K562 (cell line): ENCODE data around the gene BAMBI. TPM values are rescaled to one million over a fixed set of nuclear protein-coding genes. Genes with fewer than 3 reads are reported as not detected.

Source experiments
- ATAC-seq: fragments of 200-7000 bp; cut with Tn5 transposase; 3 replicates; pipeline ENCODE4 v1.9.1; 2020; ENCODE audit warnings: moderate library complexity
- BruUV-seq: library from RNA; stranded (reverse); fragments of 400-500 nt; replicated peaks from 2 replicates; lab custom pipeline; 2021; lab: Mats Ljungman, UMichigan
- CTCF ChIA-PET: fragments of 300-600 bp; formaldehyde crosslinking; extraction: SDS; loops from one replicate; lab custom pipeline; 2021; ENCODE audit warnings: low intra/inter-chr PET ratio; lab: Yijun Ruan, JAX
- POLR2A ChIA-PET: fragments of 300-600, 350-650 bp; sonication (Branson Sonifier 250); formaldehyde crosslinking; extraction: SDS; loops from one replicate; lab custom pipeline; 2021; ENCODE audit warnings: antibody characterized with exemption, inconsistent platforms; lab: Yijun Ruan, JAX
- DNase-seq, 4 experiments: peaks; one replicate each; pipeline versions ENCODE4 v3.0.0 to v3.0.0-alpha.2; 2011 to 2018; ENCODE audit warnings: low spot score in 3 of 4, mixed read lengths in 3 of 4; ENCODE audit errors: extremely low read depth in 1 of 4
- FAIRE-seq: peaks from 2 replicates; lab custom pipeline; 2011; peaks lifted over from hg19 to GRCh38; lab: Jason Lieb, UNC
- H2AFZ ChIP-seq: 2 replicates; pipeline ENCODE4 v1.6.0; 2011; ENCODE audit warnings: low read depth, low read length, control low read depth, inconsistent platforms
- H3K27ac ChIP-seq: fragments of 200-600 bp; 3 replicates; pipeline ENCODE4 v1.8.0; 2011; ENCODE audit warnings: low read depth, mild to moderate bottlenecking, control low read depth, inconsistent platforms, low read length, moderate library complexity, mixed read lengths; ENCODE audit errors: extremely low read depth
- H3K27me3 ChIP-seq, 2 experiments: fragments of 300-600 bp in 1 of 2; 2 replicates in 1 of 2; 3 replicates in 1 of 2; pipeline versions ENCODE4 v1.6.0 to v1.8.0; 2011; ENCODE audit warnings: inconsistent platforms in 2 of 2, low read length in 2 of 2, mild to moderate bottlenecking in 1 of 2, mixed read lengths in 1 of 2, moderate library complexity in 1 of 2; ENCODE audit not compliant: control insufficient read depth in 2 of 2, insufficient read depth in 2 of 2
- H3K36me3 ChIP-seq: fragments of 300-600 bp; 3 replicates; pipeline ENCODE4 v1.8.0; 2011; ENCODE audit warnings: mild to moderate bottlenecking, low read length, inconsistent platforms; ENCODE audit not compliant: control insufficient read depth, insufficient read depth
- H3K4me1 ChIP-seq, 2 experiments: fragments of 200-600 bp in 1 of 2; replicated peaks in 1 of 2; 2 replicates in 1 of 2; 3 replicates in 1 of 2; pipeline versions ENCODE4 v1.5.1 to v1.8.0; 2011; ENCODE audit warnings: inconsistent platforms in 2 of 2, low read length in 2 of 2, mild to moderate bottlenecking in 1 of 2, mixed read lengths in 1 of 2, moderate library complexity in 1 of 2; ENCODE audit not compliant: control insufficient read depth in 2 of 2, insufficient read depth in 2 of 2
- H3K4me2 ChIP-seq: 2 replicates; pipeline ENCODE4 v1.6.1; 2011; ENCODE audit warnings: low read length, control low read depth, inconsistent platforms, mixed read lengths; ENCODE audit not compliant: insufficient read depth
- H3K4me3 ChIP-seq: fragments of 200-600 bp; sonication (generic), shearing (Covaris generic); 2 replicates; pipeline ENCODE4 v1.5.1; 2016; ENCODE audit warnings: control low read depth, inconsistent platforms
- H3K79me2 ChIP-seq: fragments of 200-600 bp; 3 replicates; pipeline ENCODE4 v1.8.0; 2011; ENCODE audit warnings: low read length, inconsistent platforms; ENCODE audit not compliant: control insufficient read depth, insufficient read depth
- H3K9ac ChIP-seq, 2 experiments: 2 replicates each; pipeline versions ENCODE4 v1.6.0 to v1.6.1; 2011; ENCODE audit warnings: low read depth in 2 of 2, low read length in 2 of 2, control low read depth in 1 of 2, inconsistent platforms in 1 of 2, mild to moderate bottlenecking in 1 of 2, mixed read lengths in 1 of 2; ENCODE audit not compliant: insufficient read depth in 1 of 2
- H3K9me1 ChIP-seq: one replicate; pipeline ENCODE4 v1.6.0; 2011; ENCODE audit warnings: inconsistent platforms, mild to moderate bottlenecking, low read length, moderate library complexity; ENCODE audit not compliant: control insufficient read depth, insufficient read depth
- H3K9me3 ChIP-seq: replicated peaks from 2 replicates; pipeline ENCODE4 v1.5.1; 2011; ENCODE audit warnings: low read depth, low read length, inconsistent platforms; ENCODE audit not compliant: control insufficient read depth, insufficient read depth
- H4K20me1 ChIP-seq: replicated peaks from 2 replicates; pipeline ENCODE4 v1.6.1; 2011; ENCODE audit warnings: low read length, inconsistent platforms, mixed read lengths; ENCODE audit not compliant: control insufficient read depth, insufficient read depth
- CBFA2T3 ChIP-seq: fragments of 450-650 bp; IDR thresholded peaks from 2 replicates; pipeline ENCODE4 v1.6.1; 2017
- CTBP1 ChIP-seq: fragments of 450-650 bp; IDR thresholded peaks from 2 replicates; pipeline ENCODE4 v1.6.1; 2016; ENCODE audit warnings: borderline replicate concordance
- EP300 ChIP-seq: IDR thresholded peaks from 2 replicates; pipeline ENCODE4 v1.6.1; 2012; ENCODE audit warnings: low read length, improper control_type of control experiment
- FOXJ2 ChIP-seq: fragments of 200-800 bp; sonication (Bioruptor generic); IDR thresholded peaks from 2 replicates; pipeline ENCODE4 v1.6.1; 2016; ENCODE audit warnings: missing genetic modification characterization, missing compliant biosample characterization
- RBM15 ChIP-seq: fragments of 200-400 bp; formaldehyde crosslinking; IDR thresholded peaks from 2 replicates; pipeline ENCODE4 v1.6.1; 2018; ENCODE audit warnings: mild to moderate bottlenecking, low read length, moderate library complexity; ENCODE audit not compliant: insufficient read depth
- RCOR1 ChIP-seq, 2 experiments: IDR thresholded peaks; 2 replicates each; pipeline ENCODE4 v1.6.1; 2012; ENCODE audit warnings: low read depth in 2 of 2, low read length in 2 of 2, borderline replicate concordance in 1 of 2, improper control_type of control experiment in 1 of 2
- SMAD4 ChIP-seq: fragments of 250-450 bp; sonication (Bioruptor Pico); conservative IDR thresholded peaks from 2 replicates; pipeline ENCODE4 v1.8.0; 2021; ENCODE audit warnings: inconsistent platforms, mild to moderate bottlenecking, moderate library complexity
- SUPT5H ChIP-seq: fragments of 450-650 bp; IDR thresholded peaks from 2 replicates; pipeline ENCODE4 v1.6.1; 2016
- ZNF12 ChIP-seq: sonication (generic); formaldehyde crosslinking; IDR thresholded peaks from 2 replicates; pipeline ENCODE4 v1.4.0; 2020; ENCODE audit warnings: mild to moderate bottlenecking, missing genetic modification reagents
- WGBS: fragments of 100-300 bp; shearing (Covaris generic); methylation state at CpG from one replicate; pipeline ENCODE4 v1.1.6; 2016; ENCODE audit warnings: low coverage, mixed read lengths; ENCODE audit not compliant: insufficient coverage; ENCODE audit errors: missing lambda C conversion rate; 5-methylcytosine and 5-hydroxymethylcytosine counted together
- in situ Hi-C: fragments of 300-500 bp; cut with MboI; formaldehyde crosslinking; loops from 4 replicates; pipeline ENCODE4 v1.15.0; 2018; ENCODE audit warnings: inconsistent platforms, mixed read lengths
- intact Hi-C: fragments of 100-400 bp; cut with micrococcal nuclease; formaldehyde crosslinking; loops from 2 replicates; pipeline ENCODE4 v1.14.2; 2022
- polyA plus RNA-seq, 8 experiments: library from polyadenylated mRNA; depleted of rRNA in 4 of 8; stranded (reverse) in 5 of 8; unstranded in 3 of 8; fragments of >200 nt; fragmentation: Nextera tagmentation in 2 of 8; fragmentation: Illumina TruSeq in 1 of 8; extraction: Ambion mirVana in 2 of 8; extraction: Trizol in 1 of 8; gene quantifications; 2 replicates each; pipeline versions ENCODE4 v1.2.1 to v1.2.3, GENCODE V29; 2011 to 2014; ENCODE audit warnings: inconsistent platforms in 1 of 8, missing spikeins in 1 of 8
- total RNA-seq, 7 experiments: library from RNA; depleted of rRNA in 6 of 7; stranded (reverse); fragments of >200 nt in 6 of 7; fragmentation: Illumina TruSeq in 2 of 7; extraction: Trizol in 2 of 7; gene quantifications; 2 replicates each; pipeline versions ENCODE4 v1.2.1 to v1.2.3, GENCODE V29; 2011 to 2021; ENCODE audit warnings: low replicate concordance in 1 of 7
- TF ChIP-seq, protein P1 (sequence below): fragments of 450-650 bp; formaldehyde crosslinking; IDR thresholded peaks from 2 replicates; pipeline ENCODE4 v1.4.0; 2022; ENCODE audit warnings: mild to moderate bottlenecking, moderate library complexity
- TF ChIP-seq, protein P2 (sequence below): sonication (generic); formaldehyde crosslinking; IDR thresholded peaks from 2 replicates; pipeline ENCODE4 v1.8.1; 2022; ENCODE audit warnings: missing genetic modification reagents
- TF ChIP-seq, protein P3 (sequence below): fragments of 450-650 bp; IDR thresholded peaks from 2 replicates; pipeline ENCODE4 v1.6.1; 2016; ENCODE audit warnings: borderline replicate concordance
- TF ChIP-seq, protein P4 (sequence below): sonication (generic); formaldehyde crosslinking; IDR thresholded peaks from 2 replicates; pipeline ENCODE4 v1.8.0; 2022; ENCODE audit warnings: mild to moderate bottlenecking, missing genetic modification reagents
- TF ChIP-seq, protein P5 (sequence below): fragments of 450-650 bp; IDR thresholded peaks from 2 replicates; pipeline ENCODE4 v1.6.1; 2016; ENCODE audit warnings: low read depth, mild to moderate bottlenecking, moderate library complexity

BAMBI gene
- total and polyA plus RNA-seq, 9 of the 15 experiments (the other 6 are each of a cell fraction or from before 2014, with no cell fraction given): 2.0 to 21.8 (median 13.5) TPM

DNA sequence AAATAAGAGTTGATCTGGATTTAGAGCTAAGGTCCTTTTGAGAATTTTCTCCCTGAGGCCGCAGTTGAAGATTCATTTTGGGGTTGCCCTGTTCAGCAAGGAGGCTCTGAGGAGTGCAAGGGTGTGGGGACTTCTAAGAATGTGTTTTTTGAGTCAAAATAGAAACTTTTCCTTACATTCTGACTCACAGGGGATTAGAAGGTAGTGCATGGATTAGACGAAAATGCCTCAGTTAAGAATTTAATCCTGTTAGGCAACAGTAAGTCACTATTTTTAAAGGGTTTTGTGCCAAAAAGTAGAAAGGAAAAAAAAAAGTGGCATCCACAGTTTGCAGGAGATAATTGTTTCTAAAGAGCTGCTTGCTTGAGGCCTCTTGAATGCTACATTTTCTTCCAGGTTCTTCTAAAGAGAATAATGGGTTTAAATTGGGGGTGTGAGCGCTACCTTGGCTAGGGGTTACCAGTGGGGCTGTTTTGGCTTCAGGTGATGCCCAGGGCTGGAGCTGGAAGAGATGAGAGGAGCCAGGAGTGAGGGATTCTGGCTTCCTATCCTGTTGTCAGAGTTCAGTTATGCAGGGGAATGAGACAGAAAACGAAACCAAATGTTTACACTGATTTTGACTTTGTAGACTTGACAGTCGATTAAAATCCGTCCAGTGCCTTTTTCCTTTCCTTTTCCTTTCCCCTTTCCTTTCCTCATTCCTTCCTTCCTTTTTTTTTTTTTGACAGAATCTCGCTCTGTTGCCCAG is 52.9 kb downstream of the BAMBI start (continued):
- TF ChIP-seq, protein P1, sequence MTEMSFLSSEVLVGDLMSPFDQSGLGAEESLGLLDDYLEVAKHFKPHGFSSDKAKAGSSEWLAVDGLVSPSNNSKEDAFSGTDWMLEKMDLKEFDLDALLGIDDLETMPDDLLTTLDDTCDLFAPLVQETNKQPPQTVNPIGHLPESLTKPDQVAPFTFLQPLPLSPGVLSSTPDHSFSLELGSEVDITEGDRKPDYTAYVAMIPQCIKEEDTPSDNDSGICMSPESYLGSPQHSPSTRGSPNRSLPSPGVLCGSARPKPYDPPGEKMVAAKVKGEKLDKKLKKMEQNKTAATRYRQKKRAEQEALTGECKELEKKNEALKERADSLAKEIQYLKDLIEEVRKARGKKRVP (CRISPR knock-in tag): no peak
- TF ChIP-seq, all 486 proteins: peak for 3

DNA sequence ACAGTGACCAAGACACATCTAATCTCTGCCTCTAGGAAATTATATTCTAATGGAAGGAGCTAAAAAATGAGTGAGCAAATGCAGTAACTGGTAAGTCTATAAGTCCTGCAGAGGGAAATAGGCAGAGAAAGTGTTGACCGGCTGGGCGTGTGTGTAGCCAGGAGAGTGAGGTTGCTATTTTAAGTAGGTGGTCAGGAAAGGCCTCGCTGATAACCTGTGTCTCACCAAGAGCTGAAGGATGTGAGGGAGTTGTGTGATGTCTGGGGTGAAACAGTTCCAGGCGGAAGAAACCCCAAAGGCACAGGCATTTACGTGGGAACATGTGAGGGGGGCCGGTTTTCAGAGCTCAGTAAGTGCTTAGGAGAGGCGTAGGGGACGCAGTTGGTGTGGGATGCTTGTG is 54.8 kb downstream of the BAMBI start:
- ChIA-PET POLR2A (interaction anchor here (0.8 kb wide), 1 partner anchor 28 kb away, joined by 3 read pairs; no protein-coding TSS in a partner anchor), CTCF (no interaction called here)
- Histone ChIP-seq H4K20me1 (no peaks in the 10 kb centered on the region), H3K36me3 (no peaks in the 10 kb centered on the region), H3K9ac (peak overlapping the region in 1 of 2 experiments; percentile 70; a peak in 1 of 4 replicates), H3K9me3 (no peaks in the 10 kb centered on the region; the same call in 1 of the 2 replicates), H3K27ac (peak overlapping the region; percentile 55; the same call in 2 of the 3 replicates), H3K4me1 (peaks cover 9 to 28% of the 10 kb centered on the region in 2 experiments), H3K4me3 (no peak overlapping the region), H3K27me3 (no peaks in the 10 kb centered on the region), H3K9me1 (no peaks in the 10 kb centered on the region), H3K79me2 (no peaks in the 10 kb centered on the region), H2AFZ (peak overlapping the region; percentile 79), H3K4me2 (peak overlapping the region; percentile 48)
- ATAC-seq: peak; percentile 68
- 15% methylated on average over 8 of the region's 8 CpGs for WGBS
- BruUV-seq: no TSS peak
- in situ Hi-C loops (no loop called here), intact Hi-C loops (no loop called here)
- peak in 2 of 4 experiments; percentile 59 to 72 for DNase-seq
- FAIRE-seq: peak; percentile 6
- no peak for TF ChIP-seq SUPT5H
- no peak for TF ChIP-seq RBM15
- peak in 1 of 2 experiments; percentile 4; a peak in 1 of 4 replicates for TF ChIP-seq RCOR1 (IDR thresholded peaks at IDR 0.05; ENCODE audit: borderline replicate concordance in 1 of 2, low read depth in 2 of 2, low read length in 2 of 2)
- TF ChIP-seq, protein P2, sequence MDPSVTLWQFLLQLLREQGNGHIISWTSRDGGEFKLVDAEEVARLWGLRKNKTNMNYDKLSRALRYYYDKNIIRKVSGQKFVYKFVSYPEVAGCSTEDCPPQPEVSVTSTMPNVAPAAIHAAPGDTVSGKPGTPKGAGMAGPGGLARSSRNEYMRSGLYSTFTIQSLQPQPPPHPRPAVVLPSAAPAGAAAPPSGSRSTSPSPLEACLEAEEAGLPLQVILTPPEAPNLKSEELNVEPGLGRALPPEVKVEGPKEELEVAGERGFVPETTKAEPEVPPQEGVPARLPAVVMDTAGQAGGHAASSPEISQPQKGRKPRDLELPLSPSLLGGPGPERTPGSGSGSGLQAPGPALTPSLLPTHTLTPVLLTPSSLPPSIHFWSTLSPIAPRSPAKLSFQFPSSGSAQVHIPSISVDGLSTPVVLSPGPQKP (CRISPR knock-in tag): no peak
- no peak for TF ChIP-seq ZNF12 (CRISPR knock-in tag)
- TF ChIP-seq CBFA2T3: peak; percentile 21; the same call in 1 of the 2 replicates
- TF ChIP-seq, protein P3, sequence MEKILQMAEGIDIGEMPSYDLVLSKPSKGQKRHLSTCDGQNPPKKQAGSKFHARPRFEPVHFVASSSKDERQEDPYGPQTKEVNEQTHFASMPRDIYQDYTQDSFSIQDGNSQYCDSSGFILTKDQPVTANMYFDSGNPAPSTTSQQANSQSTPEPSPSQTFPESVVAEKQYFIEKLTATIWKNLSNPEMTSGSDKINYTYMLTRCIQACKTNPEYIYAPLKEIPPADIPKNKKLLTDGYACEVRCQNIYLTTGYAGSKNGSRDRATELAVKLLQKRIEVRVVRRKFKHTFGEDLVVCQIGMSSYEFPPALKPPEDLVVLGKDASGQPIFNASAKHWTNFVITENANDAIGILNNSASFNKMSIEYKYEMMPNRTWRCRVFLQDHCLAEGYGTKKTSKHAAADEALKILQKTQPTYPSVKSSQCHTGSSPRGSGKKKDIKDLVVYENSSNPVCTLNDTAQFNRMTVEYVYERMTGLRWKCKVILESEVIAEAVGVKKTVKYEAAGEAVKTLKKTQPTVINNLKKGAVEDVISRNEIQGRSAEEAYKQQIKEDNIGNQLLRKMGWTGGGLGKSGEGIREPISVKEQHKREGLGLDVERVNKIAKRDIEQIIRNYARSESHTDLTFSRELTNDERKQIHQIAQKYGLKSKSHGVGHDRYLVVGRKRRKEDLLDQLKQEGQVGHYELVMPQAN: no peak
- TF ChIP-seq, protein P4, sequence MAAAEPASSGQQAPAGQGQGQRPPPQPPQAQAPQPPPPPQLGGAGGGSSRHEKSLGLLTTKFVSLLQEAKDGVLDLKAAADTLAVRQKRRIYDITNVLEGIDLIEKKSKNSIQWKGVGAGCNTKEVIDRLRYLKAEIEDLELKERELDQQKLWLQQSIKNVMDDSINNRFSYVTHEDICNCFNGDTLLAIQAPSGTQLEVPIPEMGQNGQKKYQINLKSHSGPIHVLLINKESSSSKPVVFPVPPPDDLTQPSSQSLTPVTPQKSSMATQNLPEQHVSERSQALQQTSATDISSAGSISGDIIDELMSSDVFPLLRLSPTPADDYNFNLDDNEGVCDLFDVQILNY (CRISPR knock-in tag): no peak
- 0 out of 2 replicates have a peak, but pooled peaks have one; percentile 36 for TF ChIP-seq SMAD4 (CRISPR knock-in tag)
- TF ChIP-seq, protein P5, sequence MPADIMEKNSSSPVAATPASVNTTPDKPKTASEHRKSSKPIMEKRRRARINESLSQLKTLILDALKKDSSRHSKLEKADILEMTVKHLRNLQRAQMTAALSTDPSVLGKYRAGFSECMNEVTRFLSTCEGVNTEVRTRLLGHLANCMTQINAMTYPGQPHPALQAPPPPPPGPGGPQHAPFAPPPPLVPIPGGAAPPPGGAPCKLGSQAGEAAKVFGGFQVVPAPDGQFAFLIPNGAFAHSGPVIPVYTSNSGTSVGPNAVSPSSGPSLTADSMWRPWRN: no peak
- no peak for TF ChIP-seq FOXJ2 (tag)
- 0 out of 2 replicates have a peak, but pooled peaks have one; percentile 12 for TF ChIP-seq CTBP1
- peak; percentile 7; the same call in 1 of the 2 replicates for TF ChIP-seq EP300
